Loucy (cell line): ENCODE measurements around the gene KDM5B.

Experiments
- H2AFZ ChIP-seq: fragments of 200-600 bp; sonication (generic); 2 replicates; pipeline ENCODE4 v1.6.0; 2016; ENCODE audit warnings: antibody characterized with exemption, mild to moderate bottlenecking, low read length, moderate library complexity
- H3F3A ChIP-seq: fragments of 200-600 bp; 2 replicates; pipeline ENCODE4 v1.6.0; 2016; ENCODE audit warnings: antibody characterized with exemption, low read depth, mild to moderate bottlenecking
- H3K27me3 ChIP-seq: fragments of 200-600 bp; sonication (generic); 2 replicates; pipeline ENCODE4 v1.6.1; 2014; ENCODE audit warnings: low read length, mild to moderate bottlenecking; ENCODE audit not compliant: insufficient read depth, poor library complexity, severe bottlenecking
- H3K36me3 ChIP-seq: fragments of 200-600 bp; sonication (generic); 2 replicates; pipeline ENCODE4 v1.6.1; 2016; ENCODE audit warnings: low read length; ENCODE audit not compliant: insufficient read depth
- H3K4me1 ChIP-seq: fragments of 200-600 bp; sonication (generic); 2 replicates; pipeline ENCODE4 v1.5.1; 2014; ENCODE audit warnings: low read length, mild to moderate bottlenecking; ENCODE audit not compliant: insufficient read depth, poor library complexity, severe bottlenecking
- H3K4me2 ChIP-seq: fragments of 200-600 bp; sonication (generic); 2 replicates; pipeline ENCODE4 v1.6.0; 2014; ENCODE audit warnings: antibody characterized with exemption, low read length, low read depth, mild to moderate bottlenecking; ENCODE audit not compliant: poor library complexity, severe bottlenecking
- H3K4me3 ChIP-seq: fragments of 200-600 bp; sonication (generic); 2 replicates; pipeline ENCODE4 v1.5.1; 2014; ENCODE audit warnings: low read length, mild to moderate bottlenecking, mixed read lengths; ENCODE audit not compliant: poor library complexity, severe bottlenecking
- H3K79me2 ChIP-seq: fragments of 200-600 bp; sonication (generic); 2 replicates; pipeline ENCODE4 v1.6.1; 2014; ENCODE audit warnings: low read length; ENCODE audit not compliant: insufficient read depth
- H3K9ac ChIP-seq: fragments of 200-600 bp; sonication (generic); 2 replicates; pipeline ENCODE4 v1.6.0; 2014; ENCODE audit warnings: mild to moderate bottlenecking, low read depth, low read length, moderate library complexity; ENCODE audit not compliant: poor library complexity, severe bottlenecking
- H3K9me2 ChIP-seq: fragments of 200-600 bp; sonication (generic); replicated peaks from 2 replicates; pipeline ENCODE4 v1.6.1; 2016; ENCODE audit warnings: low read depth, low read length, mixed read lengths
- H3K9me3 ChIP-seq: fragments of 200-600 bp; sonication (generic); 2 replicates; pipeline ENCODE4 v1.6.1; 2014; ENCODE audit warnings: mild to moderate bottlenecking, antibody characterized with exemption, low read length, low read depth; ENCODE audit not compliant: insufficient read depth
- H4K20me1 ChIP-seq: fragments of 200-600 bp; sonication (generic); 2 replicates; pipeline ENCODE4 v1.6.0; 2014; ENCODE audit warnings: antibody characterized with exemption, low read length, mild to moderate bottlenecking; ENCODE audit not compliant: insufficient read depth, poor library complexity, severe bottlenecking
- EZH2phosphoT487 ChIP-seq: fragments of 200-600 bp; IDR thresholded peaks from 2 replicates; pipeline ENCODE4 v1.6.1; 2018; ENCODE audit warnings: antibody characterized with exemption, mild to moderate bottlenecking, moderate library complexity, borderline replicate concordance
- TF ChIP-seq, protein P1 (sequence below): fragments of 200-600 bp; sonication (generic); conservative IDR thresholded peaks from 2 replicates; pipeline ENCODE4 v1.5.1; 2014; ENCODE audit warnings: mild to moderate bottlenecking, antibody characterized with exemption, low read length

Gene KDM5B

DNA sequence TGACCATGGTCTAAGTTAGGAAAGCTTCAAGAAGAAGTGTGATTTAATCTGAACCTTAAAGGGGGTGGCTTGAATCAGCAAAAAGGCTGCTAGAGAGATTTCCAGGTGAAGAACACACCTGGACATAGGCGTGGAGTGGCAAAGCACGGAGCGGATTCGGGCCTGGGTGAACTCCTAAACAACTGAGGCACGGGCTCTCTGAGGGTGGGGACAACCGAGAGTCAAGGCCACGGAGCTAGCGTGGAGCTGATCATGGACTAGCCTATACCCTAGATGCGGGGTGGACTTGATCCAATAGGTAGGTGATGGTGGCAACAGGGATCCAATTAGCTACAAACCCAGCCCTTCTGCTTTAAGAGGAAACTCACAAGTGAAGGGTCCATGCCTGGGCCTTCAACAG, 125.7 kb downstream of the KDM5B start:
- no peaks in the 10 kb centered on the region for H3K4me1 ChIP-seq
- no peaks in the 10 kb centered on the region for H3F3A ChIP-seq
- no peaks in the 10 kb centered on the region for H3K79me2 ChIP-seq

DNA sequence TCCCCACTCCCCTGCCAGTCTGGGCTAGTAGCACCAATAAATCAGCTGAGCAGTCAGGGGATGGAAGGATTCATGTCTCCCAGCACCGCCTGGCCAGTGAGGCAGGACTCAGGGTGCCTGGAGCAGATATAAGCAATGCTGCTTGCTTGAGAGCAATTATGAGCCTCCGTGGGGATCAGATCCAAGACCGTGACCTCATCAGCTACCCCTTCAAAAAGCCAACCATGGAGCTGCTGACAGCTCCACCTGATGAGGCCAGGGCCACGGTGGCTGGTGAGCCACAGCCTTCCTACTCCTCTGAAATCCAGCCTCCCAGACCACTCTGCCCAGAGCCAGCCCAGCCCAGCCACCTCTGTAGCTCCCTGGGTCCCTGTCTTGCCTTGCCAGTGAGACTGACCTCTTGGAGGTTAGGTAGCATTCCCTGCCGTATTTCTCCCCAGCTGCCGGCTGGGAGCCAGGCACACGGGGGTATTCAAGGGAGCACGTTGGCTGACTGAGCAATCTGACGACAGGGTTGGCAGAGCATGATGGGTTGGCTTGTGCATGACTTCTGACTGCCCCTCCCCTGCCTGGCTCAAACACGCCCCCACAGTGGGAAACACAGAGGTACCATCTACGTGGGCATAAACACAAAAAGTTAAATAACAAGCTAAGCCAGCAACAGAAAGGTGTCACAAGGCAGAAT, 126.3 kb downstream of the KDM5B start:
- no peak overlapping the region for H3K4me2 ChIP-seq
- H2AFZ ChIP-seq, result no peak overlapping the region
- H3K4me1 ChIP-seq, result no peaks in the 10 kb centered on the region
- H3K4me3 ChIP-seq, result no peak overlapping the region
- H3F3A ChIP-seq, result no peaks in the 10 kb centered on the region
- H3K9me3 ChIP-seq, result no peaks in the 10 kb centered on the region
- H3K36me3 ChIP-seq, result no peaks in the 10 kb centered on the region
- no peaks in the 10 kb centered on the region for H4K20me1 ChIP-seq
- H3K9ac ChIP-seq, result no peak overlapping the region
- no peaks in the 10 kb centered on the region for H3K27me3 ChIP-seq
- no peaks in the 10 kb centered on the region for H3K79me2 ChIP-seq
- TF ChIP-seq, protein P1, sequence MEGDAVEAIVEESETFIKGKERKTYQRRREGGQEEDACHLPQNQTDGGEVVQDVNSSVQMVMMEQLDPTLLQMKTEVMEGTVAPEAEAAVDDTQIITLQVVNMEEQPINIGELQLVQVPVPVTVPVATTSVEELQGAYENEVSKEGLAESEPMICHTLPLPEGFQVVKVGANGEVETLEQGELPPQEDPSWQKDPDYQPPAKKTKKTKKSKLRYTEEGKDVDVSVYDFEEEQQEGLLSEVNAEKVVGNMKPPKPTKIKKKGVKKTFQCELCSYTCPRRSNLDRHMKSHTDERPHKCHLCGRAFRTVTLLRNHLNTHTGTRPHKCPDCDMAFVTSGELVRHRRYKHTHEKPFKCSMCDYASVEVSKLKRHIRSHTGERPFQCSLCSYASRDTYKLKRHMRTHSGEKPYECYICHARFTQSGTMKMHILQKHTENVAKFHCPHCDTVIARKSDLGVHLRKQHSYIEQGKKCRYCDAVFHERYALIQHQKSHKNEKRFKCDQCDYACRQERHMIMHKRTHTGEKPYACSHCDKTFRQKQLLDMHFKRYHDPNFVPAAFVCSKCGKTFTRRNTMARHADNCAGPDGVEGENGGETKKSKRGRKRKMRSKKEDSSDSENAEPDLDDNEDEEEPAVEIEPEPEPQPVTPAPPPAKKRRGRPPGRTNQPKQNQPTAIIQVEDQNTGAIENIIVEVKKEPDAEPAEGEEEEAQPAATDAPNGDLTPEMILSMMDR, result no peak
- TF ChIP-seq EZH2phosphoT487, result no peak
- H3K9me2 ChIP-seq, result no peaks in the 10 kb centered on the region

More for the DNA sequence above, 125.7 kb downstream of the KDM5B start:
- H2AFZ ChIP-seq, result no peak overlapping the region
- no peak overlapping the region for H3K4me2 ChIP-seq
- H3K4me3 ChIP-seq, result no peak overlapping the region
- TF ChIP-seq EZH2phosphoT487, result no peak
- TF ChIP-seq, protein P1, result no peak
- no peaks in the 10 kb centered on the region for H3K9me2 ChIP-seq
- no peak overlapping the region for H3K9ac ChIP-seq
- H4K20me1 ChIP-seq, result no peaks in the 10 kb centered on the region
- no peaks in the 10 kb centered on the region for H3K36me3 ChIP-seq
- no peaks in the 10 kb centered on the region for H3K9me3 ChIP-seq
- no peaks in the 10 kb centered on the region for H3K27me3 ChIP-seq

DNA sequence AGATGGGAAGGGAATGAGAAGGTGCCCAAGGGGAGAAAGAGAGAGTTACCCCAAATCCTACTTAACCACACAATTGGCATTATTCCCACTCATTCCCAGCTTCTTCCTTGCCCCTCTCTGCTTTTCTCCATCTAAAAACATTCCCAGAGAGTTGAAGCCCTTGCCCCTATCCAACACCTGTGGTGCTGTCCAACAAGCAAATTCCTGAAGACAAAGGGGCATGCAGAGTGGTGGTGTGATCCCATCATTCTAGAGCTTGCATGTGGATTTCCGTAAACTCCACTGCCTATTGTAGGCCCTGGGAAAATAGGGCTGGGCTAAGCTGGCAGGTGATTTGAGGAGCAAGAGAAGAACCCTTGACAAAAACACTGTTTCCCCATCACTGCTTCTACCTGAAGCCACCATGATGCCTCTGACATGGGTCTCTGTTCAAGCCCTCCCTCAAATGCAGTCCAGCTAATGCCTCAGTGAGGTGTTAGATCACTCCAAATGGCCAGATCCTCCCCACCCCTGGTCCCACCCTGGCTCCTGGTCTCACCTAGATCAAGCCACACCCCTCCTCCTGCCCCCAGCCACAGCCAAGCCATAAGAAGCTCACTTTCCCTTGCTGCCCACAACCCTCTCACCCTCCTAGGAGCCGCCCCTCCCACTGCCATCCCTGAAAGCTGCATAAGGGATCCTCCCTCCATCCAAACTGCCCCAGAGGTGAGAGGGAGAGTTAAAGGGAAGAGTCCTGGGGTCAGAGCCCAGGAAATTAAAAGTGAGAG, 127.5 kb downstream of the KDM5B start:
- no peaks in the 10 kb centered on the region for H3K9me3 ChIP-seq
- no peaks in the 10 kb centered on the region for H3K9me2 ChIP-seq
- no peaks in the 10 kb centered on the region for H4K20me1 ChIP-seq
- TF ChIP-seq, protein P1, result no peak
- TF ChIP-seq EZH2phosphoT487, result no peak
- H3K36me3 ChIP-seq, result no peaks in the 10 kb centered on the region
- no peaks in the 10 kb centered on the region for H3K79me2 ChIP-seq
- H3K4me1 ChIP-seq, result no peaks in the 10 kb centered on the region
- no peak overlapping the region for H3K4me2 ChIP-seq
- H3K27me3 ChIP-seq, result no peaks in the 10 kb centered on the region
- no peak overlapping the region for H2AFZ ChIP-seq
- H3F3A ChIP-seq, result no peaks in the 10 kb centered on the region
- H3K4me3 ChIP-seq, result no peak overlapping the region
- H3K9ac ChIP-seq, result no peak overlapping the region
